Loucy (cell line): Measurements from ENCODE around the gene SIPA1L3.

Source experiments
- H2AFZ ChIP-seq: fragments of 200-600 bp; sonication (generic); 2 replicates; pipeline ENCODE4 v1.6.0; 2016; ENCODE audit warnings: antibody characterized with exemption, mild to moderate bottlenecking, low read length, moderate library complexity
- H3F3A ChIP-seq: fragments of 200-600 bp; 2 replicates; pipeline ENCODE4 v1.6.0; 2016; ENCODE audit warnings: antibody characterized with exemption, low read depth, mild to moderate bottlenecking
- H3K27me3 ChIP-seq: fragments of 200-600 bp; sonication (generic); 2 replicates; pipeline ENCODE4 v1.6.1; 2014; ENCODE audit warnings: low read length, mild to moderate bottlenecking; ENCODE audit not compliant: insufficient read depth, poor library complexity, severe bottlenecking
- H3K36me3 ChIP-seq: fragments of 200-600 bp; sonication (generic); 2 replicates; pipeline ENCODE4 v1.6.1; 2016; ENCODE audit warnings: low read length; ENCODE audit not compliant: insufficient read depth
- H3K4me1 ChIP-seq: fragments of 200-600 bp; sonication (generic); 2 replicates; pipeline ENCODE4 v1.5.1; 2014; ENCODE audit warnings: low read length, mild to moderate bottlenecking; ENCODE audit not compliant: insufficient read depth, poor library complexity, severe bottlenecking
- H3K4me2 ChIP-seq: fragments of 200-600 bp; sonication (generic); 2 replicates; pipeline ENCODE4 v1.6.0; 2014; ENCODE audit warnings: antibody characterized with exemption, low read length, low read depth, mild to moderate bottlenecking; ENCODE audit not compliant: poor library complexity, severe bottlenecking
- H3K4me3 ChIP-seq: fragments of 200-600 bp; sonication (generic); 2 replicates; pipeline ENCODE4 v1.5.1; 2014; ENCODE audit warnings: low read length, mild to moderate bottlenecking, mixed read lengths; ENCODE audit not compliant: poor library complexity, severe bottlenecking
- H3K79me2 ChIP-seq: fragments of 200-600 bp; sonication (generic); 2 replicates; pipeline ENCODE4 v1.6.1; 2014; ENCODE audit warnings: low read length; ENCODE audit not compliant: insufficient read depth
- H3K9ac ChIP-seq: fragments of 200-600 bp; sonication (generic); 2 replicates; pipeline ENCODE4 v1.6.0; 2014; ENCODE audit warnings: mild to moderate bottlenecking, low read depth, low read length, moderate library complexity; ENCODE audit not compliant: poor library complexity, severe bottlenecking
- H3K9me2 ChIP-seq: fragments of 200-600 bp; sonication (generic); replicated peaks from 2 replicates; pipeline ENCODE4 v1.6.1; 2016; ENCODE audit warnings: low read depth, low read length, mixed read lengths
- H3K9me3 ChIP-seq: fragments of 200-600 bp; sonication (generic); 2 replicates; pipeline ENCODE4 v1.6.1; 2014; ENCODE audit warnings: mild to moderate bottlenecking, antibody characterized with exemption, low read length, low read depth; ENCODE audit not compliant: insufficient read depth
- H4K20me1 ChIP-seq: fragments of 200-600 bp; sonication (generic); 2 replicates; pipeline ENCODE4 v1.6.0; 2014; ENCODE audit warnings: antibody characterized with exemption, low read length, mild to moderate bottlenecking; ENCODE audit not compliant: insufficient read depth, poor library complexity, severe bottlenecking
- CTCF ChIP-seq: fragments of 200-600 bp; sonication (generic); conservative IDR thresholded peaks from 2 replicates; pipeline ENCODE4 v1.5.1; 2014; ENCODE audit warnings: mild to moderate bottlenecking, antibody characterized with exemption, low read length
- EZH2phosphoT487 ChIP-seq: fragments of 200-600 bp; IDR thresholded peaks from 2 replicates; pipeline ENCODE4 v1.6.1; 2018; ENCODE audit warnings: antibody characterized with exemption, mild to moderate bottlenecking, moderate library complexity, borderline replicate concordance

SIPA1L3 gene

GRCh38 chr19:38018694-38019395, 111.8 kb downstream of the SIPA1L3 start:
- H3K36me3 ChIP-seq, result no peaks in the 10 kb centered on the region
- no peaks in the 10 kb centered on the region for H3K9me2 ChIP-seq
- TF ChIP-seq EZH2phosphoT487 (no peak), CTCF (no peak)
- H3K4me2 ChIP-seq, result peak overlapping the region; percentile 51
- H3K27me3 ChIP-seq, result no peaks in the 10 kb centered on the region
- H3K9ac ChIP-seq, result peak overlapping the region; percentile 63
- peaks cover 52% of the 10 kb centered on the region for H3K4me1 ChIP-seq
- H4K20me1 ChIP-seq, result no peaks in the 10 kb centered on the region
- peaks cover 6% of the 10 kb centered on the region for H3K79me2 ChIP-seq
- no peak overlapping the region for H2AFZ ChIP-seq
- no peak overlapping the region for H3K4me3 ChIP-seq
- no peaks in the 10 kb centered on the region for H3K9me3 ChIP-seq
- H3F3A ChIP-seq, result peaks cover 6% of the 10 kb centered on the region; the same call in 1 of the 2 replicates

- Histone ChIP-seq H2AFZ (no peak overlapping the region), H3K9me3 (no peaks in the 10 kb centered on the region), H3K4me3 (peak overlapping the region; percentile 37), H3K4me2 (peak overlapping the region; percentile 51), H3K27me3 (no peaks in the 10 kb centered on the region), H3F3A (peaks cover 6% of the 10 kb centered on the region; the same call in 1 of the 2 replicates), H3K4me1 (peaks cover 57% of the 10 kb centered on the region), H3K9ac (peak overlapping the region; percentile 63), H3K9me2 (no peaks in the 10 kb centered on the region), H4K20me1 (no peaks in the 10 kb centered on the region), H3K79me2 (peaks cover 6% of the 10 kb centered on the region), H3K36me3 (no peaks in the 10 kb centered on the region)
- TF ChIP-seq CTCF (no peak), EZH2phosphoT487 (no peak)
Observed at GRCh38 chr19:38019396-38019724, 112.4 kb downstream of the SIPA1L3 start.

GRCh38 chr19:38020311-38020710, 113.3 kb downstream of the SIPA1L3 start:
- TF ChIP-seq EZH2phosphoT487 (no peak), CTCF (no peak)
- Histone ChIP-seq H3K9me2 (no peaks in the 10 kb centered on the region), H3K36me3 (no peaks in the 10 kb centered on the region), H2AFZ (no peak overlapping the region), H3K79me2 (peaks cover 6% of the 10 kb centered on the region), H3K4me2 (peak overlapping the region; percentile 51), H3F3A (peaks cover 6% of the 10 kb centered on the region; the same call in 1 of the 2 replicates), H3K9ac (peak overlapping the region; percentile 63), H3K9me3 (no peaks in the 10 kb centered on the region), H3K27me3 (no peaks in the 10 kb centered on the region), H3K4me3 (peak overlapping the region; percentile 37), H3K4me1 (peaks cover 65% of the 10 kb centered on the region), H4K20me1 (no peaks in the 10 kb centered on the region)
